Astrocyte (in vitro differentiated cells and primary cell): ENCODE results near the gene DCANP1. TPM values are rescaled to one million over a fixed set of nuclear protein-coding genes. Genes with fewer than 3 reads are reported as not detected.

Source experiments
- DNase-seq: peaks from one replicate; pipeline ENCODE4 v3.0.0-alpha.2; 2010; ENCODE audit warnings: low read depth
- FAIRE-seq: peaks from 2 replicates; lab custom pipeline; 2011; peaks lifted over from hg19 to GRCh38; lab: Jason Lieb, UNC
- H2AFZ ChIP-seq: 2 replicates; pipeline ENCODE4 v1.6.0; 2012; ENCODE audit warnings: low read depth, low read length, inconsistent platforms
- H3K27ac ChIP-seq: 2 replicates; pipeline ENCODE4 v1.5.1; 2011; ENCODE audit warnings: low read depth, low read length, inconsistent platforms
- H3K27me3 ChIP-seq: 2 replicates; pipeline ENCODE4 v1.6.0; 2011; ENCODE audit warnings: low read length, inconsistent platforms; ENCODE audit not compliant: insufficient read depth
- H3K36me3 ChIP-seq: 2 replicates; pipeline ENCODE4 v1.5.1; 2011; ENCODE audit warnings: low read length, inconsistent platforms; ENCODE audit not compliant: insufficient read depth
- H3K4me1 ChIP-seq: 2 replicates; pipeline ENCODE4 v1.5.1; 2011; ENCODE audit warnings: low read length, inconsistent platforms; ENCODE audit not compliant: insufficient read depth
- H3K4me2 ChIP-seq: 2 replicates; pipeline ENCODE4 v1.6.0; 2012; ENCODE audit warnings: low read length, inconsistent platforms
- H3K4me3 ChIP-seq: 2 replicates; pipeline ENCODE4 v1.5.1; 2011; ENCODE audit warnings: low read depth, mild to moderate bottlenecking, low read length, inconsistent platforms; ENCODE audit not compliant: insufficient read depth
- H3K79me2 ChIP-seq: 2 replicates; pipeline ENCODE4 v1.6.0; 2012; ENCODE audit warnings: mild to moderate bottlenecking, low read length, inconsistent platforms; ENCODE audit not compliant: insufficient read depth
- H3K9ac ChIP-seq: 2 replicates; pipeline ENCODE4 v1.6.0; 2012; ENCODE audit warnings: mild to moderate bottlenecking, low read length, inconsistent platforms
- H3K9me3 ChIP-seq: 2 replicates; pipeline ENCODE4 v1.5.1; 2012; ENCODE audit warnings: low read depth, mild to moderate bottlenecking, low read length, inconsistent platforms; ENCODE audit not compliant: insufficient read depth
- H4K20me1 ChIP-seq: 2 replicates; pipeline ENCODE4 v1.6.0; 2012; ENCODE audit warnings: low read length, inconsistent platforms; ENCODE audit not compliant: insufficient read depth
- H3K27ac Mint-ChIP-seq: one replicate; pipeline ENCODE4 v1.8.0; 2021; ENCODE audit warnings: mild to moderate bottlenecking, mixed read lengths; ENCODE audit not compliant: unreplicated experiment
- H3K27me3 Mint-ChIP-seq: one replicate; pipeline ENCODE4 v1.8.0; 2021; ENCODE audit warnings: low read depth, mixed read lengths; ENCODE audit not compliant: unreplicated experiment
- H3K36me3 Mint-ChIP-seq: one replicate; pipeline ENCODE4 v1.8.0; 2021; ENCODE audit warnings: low read depth, mixed read lengths; ENCODE audit not compliant: unreplicated experiment
- H3K4me1 Mint-ChIP-seq: one replicate; pipeline ENCODE4 v1.8.0; 2021; ENCODE audit warnings: low read depth, mixed read lengths; ENCODE audit not compliant: unreplicated experiment
- H3K4me3 Mint-ChIP-seq: one replicate; pipeline ENCODE4 v1.8.0; 2021; ENCODE audit warnings: mild to moderate bottlenecking, moderate library complexity, mixed read lengths; ENCODE audit not compliant: unreplicated experiment
- H3K9me3 Mint-ChIP-seq: one replicate; pipeline ENCODE4 v1.8.0; 2021; ENCODE audit warnings: mild to moderate bottlenecking, mixed read lengths; ENCODE audit not compliant: unreplicated experiment
- CTCF ChIP-seq: IDR thresholded peaks from 2 replicates; pipeline ENCODE4 v1.5.1; 2011; ENCODE audit warnings: low read depth, mild to moderate bottlenecking, inconsistent platforms, low read length, moderate library complexity; ENCODE audit not compliant: insufficient read depth
- EZH2 ChIP-seq: IDR thresholded peaks from 2 replicates; pipeline ENCODE4 v1.6.1; 2012; ENCODE audit warnings: mild to moderate bottlenecking, low read length, inconsistent platforms; ENCODE audit not compliant: insufficient read depth
- total RNA-seq: library from RNA; stranded (reverse); gene quantifications from 2 replicates; pipeline ENCODE4 v1.2.1, GENCODE V29; 2021

The DCANP1 gene
- total RNA-seq, 1 donor from 2014 or later = not detected

GRCh38 chr5:135457424-135458071 lies 10.4 kb upstream of the DCANP1 start:
- FAIRE-seq (no peak), DNase-seq (peak; percentile 20)
- H3K9me3 ChIP-seq = no peaks in the 10 kb centered on the region
- Mint-ChIP-seq H3K9me3 (no peaks in the 10 kb centered on the region), H3K4me3 (no peak overlapping the region), H3K27me3 (peaks cover 56% of the 10 kb centered on the region), H3K4me1 (peaks cover 4% of the 10 kb centered on the region), H3K36me3 (no peaks in the 10 kb centered on the region), H3K27ac (no peak overlapping the region)
- no peak overlapping the region for H3K4me3 ChIP-seq
- peaks cover 21% of the 10 kb centered on the region for H3K4me1 ChIP-seq
- H2AFZ ChIP-seq = no peak overlapping the region
- peak; percentile 64 for TF ChIP-seq CTCF
- no peak for TF ChIP-seq EZH2
- H3K27me3 ChIP-seq = peaks cover 16% of the 10 kb centered on the region
- no peak overlapping the region for H3K4me2 ChIP-seq
- no peaks in the 10 kb centered on the region for H4K20me1 ChIP-seq
- H3K36me3 ChIP-seq = no peaks in the 10 kb centered on the region
- H3K9ac ChIP-seq = no peak overlapping the region
- H3K27ac ChIP-seq = no peak overlapping the region
- no peaks in the 10 kb centered on the region for H3K79me2 ChIP-seq

- no peaks in the 10 kb centered on the region for H3K9me3 ChIP-seq
- H3K27me3 ChIP-seq = peaks cover 16% of the 10 kb centered on the region
- TF ChIP-seq CTCF = no peak
- TF ChIP-seq EZH2 = no peak
- DNase-seq (peak; percentile 88), FAIRE-seq (no peak)
- peaks cover 50% of the 10 kb centered on the region for H3K27me3 Mint-ChIP-seq
- no peaks in the 10 kb centered on the region for H3K36me3 Mint-ChIP-seq
- H3K79me2 ChIP-seq = no peaks in the 10 kb centered on the region
- no peak overlapping the region for H3K9ac ChIP-seq
- peaks cover 21% of the 10 kb centered on the region for H3K4me1 ChIP-seq
- H2AFZ ChIP-seq = peak overlapping the region; percentile 23
- H3K27ac ChIP-seq = peak overlapping the region; percentile 10
- H4K20me1 ChIP-seq = no peaks in the 10 kb centered on the region
- H3K9me3 Mint-ChIP-seq = no peaks in the 10 kb centered on the region
- H3K4me3 ChIP-seq = no peak overlapping the region
- H3K27ac Mint-ChIP-seq = no peak overlapping the region
- H3K36me3 ChIP-seq = no peaks in the 10 kb centered on the region
- H3K4me1 Mint-ChIP-seq = peaks cover 4% of the 10 kb centered on the region
- peak overlapping the region; percentile 59 for H3K4me2 ChIP-seq
- H3K4me3 Mint-ChIP-seq = no peak overlapping the region
These were observed 9.3 kb upstream of the DCANP1 start for GRCh38 chr5:135456238-135457099.

- Histone ChIP-seq H3K36me3 (no peaks in the 10 kb centered on the region), H3K4me2 (peak overlapping the region; percentile 59), H2AFZ (peak overlapping the region; percentile 23), H3K79me2 (no peaks in the 10 kb centered on the region), H3K9me3 (no peaks in the 10 kb centered on the region), H3K27me3 (peaks cover 12% of the 10 kb centered on the region), H3K4me3 (no peak overlapping the region), H4K20me1 (no peaks in the 10 kb centered on the region), H3K9ac (no peak overlapping the region), H3K4me1 (peaks cover 21% of the 10 kb centered on the region), H3K27ac (peak overlapping the region; percentile 10)
- DNase-seq = no peak
- Mint-ChIP-seq H3K4me1 (peaks cover 4% of the 10 kb centered on the region), H3K9me3 (no peaks in the 10 kb centered on the region), H3K4me3 (no peak overlapping the region), H3K27me3 (peaks cover 47% of the 10 kb centered on the region), H3K36me3 (no peaks in the 10 kb centered on the region), H3K27ac (no peak overlapping the region)
- TF ChIP-seq EZH2 (no peak), CTCF (no peak)
- FAIRE-seq = no peak
These were observed 8.7 kb upstream of the DCANP1 start for GRCh38 chr5:135455876-135456237.
